Keratinocyte (primary cell): ENCODE measurements around the gene OR4F6. TPM values are rescaled to one million over a fixed set of nuclear protein-coding genes. Genes with fewer than 3 reads are reported as not detected.
"Not testable (repeated sequence)": the region's sequence is repeated elsewhere in the genome, so short reads cannot be mapped to it uniquely, and the experiment has no call there.

Experiments used
- DNase-seq: peaks from one replicate; pipeline ENCODE4 v3.0.0-alpha.2; 2011; ENCODE audit warnings: low read depth, missing footprints, low spot score
- FAIRE-seq: peaks from 2 replicates; lab custom pipeline; 2011; peaks lifted over from hg19 to GRCh38; lab: Jason Lieb, UNC
- H2AFZ ChIP-seq: 2 replicates; pipeline ENCODE4 v1.6.0; 2012; ENCODE audit warnings: low read length, control low read depth, inconsistent platforms; ENCODE audit not compliant: control insufficient read depth
- H3K27ac ChIP-seq: 2 replicates; pipeline ENCODE4 v1.5.1; 2011; ENCODE audit warnings: low read length; ENCODE audit not compliant: control insufficient read depth, insufficient read depth
- H3K27me3 ChIP-seq: 3 replicates; pipeline ENCODE4 v1.6.0; 2011; ENCODE audit warnings: low read length; ENCODE audit not compliant: control insufficient read depth, insufficient read depth; ENCODE audit errors: extremely low read depth
- H3K36me3 ChIP-seq, 2 experiments: 2 replicates in 1 of 2; 3 replicates in 1 of 2; pipeline ENCODE4 v1.5.1; 2011; ENCODE audit warnings: low read length in 2 of 2, mild to moderate bottlenecking in 1 of 2; ENCODE audit not compliant: control insufficient read depth in 2 of 2, insufficient read depth in 2 of 2; ENCODE audit errors: extremely low read depth in 1 of 2
- H3K4me1 ChIP-seq: 3 replicates; pipeline ENCODE4 v1.5.1; 2011; ENCODE audit warnings: low read length; ENCODE audit not compliant: control insufficient read depth, insufficient read depth; ENCODE audit errors: extremely low read depth
- H3K4me2 ChIP-seq: 3 replicates; pipeline ENCODE4 v1.6.0; 2011; ENCODE audit warnings: low read depth, low read length; ENCODE audit not compliant: control insufficient read depth, insufficient read depth; ENCODE audit errors: extremely low read depth
- H3K4me3 ChIP-seq, 3 experiments: fragments of 200-600 bp in 1 of 3; sonication (generic) in 1 of 3; 2 replicates in 2 of 3; 3 replicates in 1 of 3; pipeline ENCODE4 v1.5.1; 2011 to 2016; ENCODE audit warnings: low read length in 3 of 3, mild to moderate bottlenecking in 3 of 3, control low read depth in 2 of 3, inconsistent platforms in 1 of 3, low read depth in 1 of 3, mixed read lengths in 1 of 3, mixed run types in 1 of 3, moderate library complexity in 1 of 3; ENCODE audit not compliant: control insufficient read depth in 2 of 3, insufficient read depth in 2 of 3; ENCODE audit errors: extremely low read depth in 1 of 3
- H3K79me2 ChIP-seq: 2 replicates; pipeline ENCODE4 v1.6.0; 2012; ENCODE audit warnings: low read length; ENCODE audit not compliant: control insufficient read depth, insufficient read depth
- H3K9ac ChIP-seq: 3 replicates; pipeline ENCODE4 v1.6.0; 2011; ENCODE audit warnings: low read length; ENCODE audit not compliant: control insufficient read depth, insufficient read depth; ENCODE audit errors: extremely low read depth
- H3K9me1 ChIP-seq: 3 replicates; pipeline ENCODE4 v1.6.0; 2011; ENCODE audit warnings: low read length; ENCODE audit not compliant: control insufficient read depth, insufficient read depth; ENCODE audit errors: extremely low read depth
- H3K9me3 ChIP-seq: 2 replicates; pipeline ENCODE4 v1.5.1; 2012; ENCODE audit warnings: low read depth, low read length; ENCODE audit not compliant: control insufficient read depth
- H4K20me1 ChIP-seq: 3 replicates; pipeline ENCODE4 v1.6.0; 2011; ENCODE audit warnings: low read length; ENCODE audit not compliant: control insufficient read depth, insufficient read depth; ENCODE audit errors: extremely low read depth
- dilution Hi-C: fragments of 300-500 bp; cut with MboI; formaldehyde crosslinking; loops from one replicate; pipeline ENCODE4 v1.7.0; 2020; ENCODE audit warnings: low sequenced_read_pairs; ENCODE audit not compliant: extremely low pct_ligation_motif_present
- polyA plus RNA-seq, 5 experiments: library from polyadenylated mRNA; depleted of rRNA in 3 of 5; stranded (reverse) in 3 of 5; stranded (forward) in 1 of 5; unstranded in 1 of 5; fragments of >200 nt; gene quantifications; 1 replicate in 1 of 5; 2 replicates in 3 of 5; 3 replicates in 1 of 5; pipeline versions ENCODE4 v1.2.1 to v1.2.3, GENCODE V29; 2011 to 2012; ENCODE audit warnings: missing spikeins in 2 of 5, low read depth in 1 of 5, low replicate concordance in 1 of 5

OR4F6 gene
- polyA plus RNA-seq, 1 donor (not counting 4 experiments of a cell fraction or from before 2014, with no cell fraction given): not detected

GRCh38 chr15:101788503-101789269 is 14.6 kb upstream of the OR4F6 start:
- H3K79me2 ChIP-seq, H3K36me3 ChIP-seq, H4K20me1 ChIP-seq, H3K27ac ChIP-seq, H3K4me2 ChIP-seq, H3K9me1 ChIP-seq, H2AFZ ChIP-seq, DNase-seq, H3K27me3 ChIP-seq, H3K9ac ChIP-seq, dilution Hi-C loops, H3K4me1 ChIP-seq, FAIRE-seq, H3K4me3 ChIP-seq, H3K9me3 ChIP-seq: not testable (repeated sequence)

GRCh38 chr15:101790748-101791147 is 12.6 kb upstream of the OR4F6 start:
- H3K9me3 ChIP-seq, H3K27me3 ChIP-seq, dilution Hi-C loops, H3K36me3 ChIP-seq, H3K4me1 ChIP-seq, H3K4me2 ChIP-seq, H3K27ac ChIP-seq, H4K20me1 ChIP-seq, H3K4me3 ChIP-seq, H3K9me1 ChIP-seq, H3K9ac ChIP-seq, H2AFZ ChIP-seq, DNase-seq, H3K79me2 ChIP-seq: not testable (repeated sequence)
- FAIRE-seq: peak; percentile 67

GRCh38 chr15:101793981-101794380 is 9.3 kb upstream of the OR4F6 start:
- dilution Hi-C loops, H4K20me1 ChIP-seq, H3K9ac ChIP-seq, H3K4me2 ChIP-seq, H3K27ac ChIP-seq, H3K36me3 ChIP-seq, H3K79me2 ChIP-seq, H3K9me3 ChIP-seq, H3K4me1 ChIP-seq, H2AFZ ChIP-seq, FAIRE-seq, H3K9me1 ChIP-seq, H3K4me3 ChIP-seq, DNase-seq, H3K27me3 ChIP-seq: not testable (repeated sequence)
